Subcutaneous preadipocyte (primary cell): ENCODE data around the gene TMEM88. TPM values are rescaled to one million over a fixed set of nuclear protein-coding genes. Genes with fewer than 3 reads are reported as not detected.

Source experiments
- total RNA-seq: library from RNA; depleted of rRNA; stranded (reverse); fragments of >200 nt; gene quantifications from 2 replicates; pipeline ENCODE4 v1.2.3, GENCODE V29; 2012

The TMEM88 gene
- total RNA-seq = 0.20 TPM in 1 of 2 replicates, not detected in the other

GRCh38 chr17:7854851-7855659, at the start of gene TMEM88:
TMEM88 (plus strand) TSS chr17:7855066; CDS start chr17:7855075, 9 bp downstream.

GRCh38 chr17:7833795-7834541, 20.9 kb upstream of the TMEM88 start, which contains the start of gene KDM6B:
KDM6B (plus strand) TSS chr17:7834217; CDS start chr17:7845555, 11,338 bp downstream.

GRCh38 chr17:7856811-7857712, 2.2 kb downstream of the TMEM88 start, which contains the start of gene NAA38:
NAA38 (minus strand) TSS chr17:7857559; CDS start chr17:7857463, 96 bp downstream.

GRCh38 chr17:7857713-7858521, 3.1 kb downstream of the TMEM88 start, which contains the start of gene CYB5D1:
CYB5D1 (plus strand) TSS chr17:7858003; CDS start chr17:7858135, 132 bp downstream.

GRCh38 chr17:7888184-7888920, 33.5 kb downstream of the TMEM88 start, which contains the start of gene CHD3:
CHD3 (plus strand) TSS chr17:7888789; CDS start chr17:7889001, 212 bp downstream.

Other genes starting within 250 kb of the TMEM88 start
- gene FXR2, start 240.2 kb upstream of the TMEM88 start, total RNA-seq = 27.6 and 35.8 TPM in 2 replicates
- gene SAT2, start 227.2 kb upstream of the TMEM88 start, total RNA-seq = 19.2 and 20.9 TPM in 2 replicates
- gene SHBG, start 224.9 kb upstream of the TMEM88 start, total RNA-seq = 0.37 and 0.39 TPM in 2 replicates
- not detected in 2 replicates for gene ATP1B2, start 204.1 kb upstream of the TMEM88 start, total RNA-seq
- 30.9 and 46.9 TPM in 2 replicates for gene TP53, start 167.6 kb upstream of the TMEM88 start, total RNA-seq
- 8.1 and 10.2 TPM in 2 replicates for gene WRAP53, start 166.6 kb upstream of the TMEM88 start, total RNA-seq
- gene EFNB3, start 149.9 kb upstream of the TMEM88 start, total RNA-seq = 0.37 and 0.59 TPM in 2 replicates
- 0.37 and 0.39 TPM in 2 replicates for gene DNAH2, start 137.3 kb upstream of the TMEM88 start, total RNA-seq
- gene KDM6B, start 20.8 kb upstream of the TMEM88 start, total RNA-seq = 3.3 and 5.1 TPM in 2 replicates
- 61.6 and 106 TPM in 2 replicates for gene NAA38, start 2.5 kb downstream of the TMEM88 start, total RNA-seq
- gene CYB5D1, start 2.9 kb downstream of the TMEM88 start, total RNA-seq = 8.8 and 11.5 TPM in 2 replicates
- 58.1 and 58.4 TPM in 2 replicates for gene CHD3, start 33.7 kb downstream of the TMEM88 start, total RNA-seq
- gene RNF227, start 61.2 kb downstream of the TMEM88 start, total RNA-seq = 1.1 and 2.2 TPM in 2 replicates
- under 0.01 and 0.98 TPM in 2 replicates for gene KCNAB3, start 74.8 kb downstream of the TMEM88 start, total RNA-seq
- 27.2 and 38.6 TPM in 2 replicates for gene TRAPPC1, start 76.9 kb downstream of the TMEM88 start, total RNA-seq
- gene CNTROB, start 77.1 kb downstream of the TMEM88 start, total RNA-seq = 21.7 and 28.5 TPM in 2 replicates
- gene GUCY2D, start 147.5 kb downstream of the TMEM88 start, total RNA-seq = under 0.01 TPM in 1 of 2 replicates, not detected in the other
- gene ALOX15B, start 184.0 kb downstream of the TMEM88 start, total RNA-seq = 0.20 and 1.8 TPM in 2 replicates
- gene ALOX12B, start 232.7 kb downstream of the TMEM88 start, total RNA-seq = 0.73 TPM in 1 of 2 replicates, not detected in the other